Measurements from ENCODE around the gene STK17A.

STK17A gene

GRCh38 chr7:43582503-43583423, at the start of gene STK17A:
TSS of gene STK17A (plus strand) at chr7:43583108. CDS start at chr7:43583244, 136 bp downstream.
- DNase-seq: peak; percentile 95
- in situ Hi-C loops (cut with HindIII; ENCODE audit: low pct_ligation_motif_present, low pct_unique_long_range_greater_than_20kb, low sequenced_read_pairs): loop anchor here (25.0 kb wide), 2 partner anchors 130 to 255 kb away; no protein-coding TSS in a partner anchor

- DNase-seq: no peak
These were observed 49.0 kb upstream of the STK17A start for GRCh38 chr7:43533801-43534479.

GRCh38 chr7:43535031-43535451, 47.9 kb upstream of the STK17A start:
- no peak for DNase-seq
- in situ Hi-C loops (cut with HindIII; ENCODE audit: low pct_ligation_motif_present, low pct_unique_long_range_greater_than_20kb, low sequenced_read_pairs): no loop called here

More at GRCh38 chr7:43533801-43534479, 49.0 kb upstream of the STK17A start:
- in situ Hi-C loops (cut with HindIII; ENCODE audit: low pct_ligation_motif_present, low pct_unique_long_range_greater_than_20kb, low sequenced_read_pairs): no loop called here

DNA sequence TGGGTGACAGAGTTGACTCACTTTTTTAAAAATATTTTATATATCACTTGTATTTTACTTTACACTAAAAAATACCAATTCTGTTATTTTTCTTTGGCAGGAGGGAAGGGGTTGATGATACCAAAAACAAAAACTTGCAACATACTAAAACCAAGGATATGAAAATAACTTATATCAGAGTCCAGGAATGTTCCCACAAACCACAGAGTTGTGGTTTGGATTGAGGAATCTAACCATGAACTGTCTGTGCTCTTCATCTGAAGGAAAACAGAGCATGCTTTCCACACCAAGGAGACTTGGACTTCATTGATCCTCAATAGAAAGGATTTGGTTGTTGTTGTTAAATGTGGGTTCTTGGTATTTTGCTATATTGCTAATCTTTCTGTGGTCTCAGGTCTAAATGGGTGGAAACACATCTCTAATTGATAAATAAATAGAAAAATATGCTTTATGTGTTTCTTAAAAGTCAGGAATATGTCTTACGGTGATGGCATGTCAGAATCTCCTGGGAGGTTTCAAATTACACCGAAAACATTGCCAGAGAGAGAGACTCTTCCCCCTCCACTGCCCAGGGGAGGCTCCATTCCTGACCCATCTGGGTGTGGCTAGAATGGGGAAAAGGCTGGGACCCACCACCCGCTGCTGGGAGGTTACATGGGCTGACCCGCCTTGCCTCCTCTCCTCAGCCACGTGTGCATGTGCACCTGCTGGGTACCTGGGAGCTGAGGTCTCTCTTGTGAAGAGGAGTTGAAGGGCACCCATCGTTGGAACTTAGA, 46.9 kb upstream of the STK17A start:
- DNase-seq: peak; percentile 62
- in situ Hi-C loops (cut with HindIII; ENCODE audit: low pct_ligation_motif_present, low pct_unique_long_range_greater_than_20kb, low sequenced_read_pairs): no loop called here

- in situ Hi-C loops (cut with HindIII; ENCODE audit: low pct_ligation_motif_present, low pct_unique_long_range_greater_than_20kb, low sequenced_read_pairs): no loop called here
- DNase-seq: no peak
These were observed 46.1 kb upstream of the STK17A start for GRCh38 chr7:43536773-43537172.

DNA sequence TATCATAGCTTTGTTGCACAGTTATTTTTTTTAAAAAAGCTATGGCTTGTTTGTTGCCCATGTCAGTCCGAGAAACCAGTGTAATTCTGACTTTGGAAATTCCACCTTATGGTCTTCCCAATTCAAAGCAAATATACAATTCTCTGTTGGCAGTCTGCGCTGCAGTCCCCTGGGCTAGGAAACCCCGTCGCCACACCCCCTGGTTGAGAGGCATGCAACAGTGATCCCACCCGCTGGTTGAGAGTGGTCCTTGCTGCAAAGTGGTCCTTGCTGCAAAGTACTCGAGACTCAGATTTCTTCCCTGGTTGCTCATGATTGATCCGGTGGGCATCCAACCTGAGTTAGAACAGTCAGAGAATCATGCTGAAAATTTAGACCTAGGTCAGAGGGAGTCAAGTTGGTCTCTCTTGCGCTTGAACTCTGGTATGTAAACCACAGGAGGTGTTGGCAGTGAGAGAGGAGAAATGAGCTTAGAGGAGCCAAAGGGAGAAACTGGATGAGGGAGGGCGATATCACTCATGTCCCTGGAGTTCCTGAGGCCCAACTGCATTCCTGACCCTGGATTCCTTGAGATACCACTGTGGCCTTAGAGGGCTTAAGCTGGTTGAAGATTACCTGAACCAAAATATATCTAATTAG, 45.0 kb upstream of the STK17A start:
- peak; percentile 70 for DNase-seq
- in situ Hi-C loops (cut with HindIII; ENCODE audit: low pct_ligation_motif_present, low pct_unique_long_range_greater_than_20kb, low sequenced_read_pairs): no loop called here

DNA sequence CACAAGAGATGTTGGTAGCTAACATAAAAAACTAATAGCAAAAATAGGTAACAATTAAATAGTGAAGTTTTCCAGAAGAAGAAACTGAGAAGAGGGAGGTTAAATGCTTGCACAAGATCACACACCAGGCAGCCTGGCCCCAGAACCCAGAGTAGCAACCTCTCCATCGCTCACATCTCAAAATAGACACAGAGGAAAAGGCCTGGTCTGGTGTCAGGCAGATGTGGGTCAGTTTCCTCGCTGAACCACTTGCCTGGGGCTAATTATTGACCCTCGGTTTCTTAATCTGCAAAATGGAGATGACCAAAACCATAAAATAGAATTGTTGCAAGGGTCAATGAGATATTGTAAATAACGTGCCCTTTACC, 44.5 kb upstream of the STK17A start:
- in situ Hi-C loops (cut with HindIII; ENCODE audit: low pct_ligation_motif_present, low pct_unique_long_range_greater_than_20kb, low sequenced_read_pairs): no loop called here
- no peak for DNase-seq

GRCh38 chr7:43540471-43540870, 42.4 kb upstream of the STK17A start:
- in situ Hi-C loops (cut with HindIII; ENCODE audit: low pct_ligation_motif_present, low pct_unique_long_range_greater_than_20kb, low sequenced_read_pairs): no loop called here
- DNase-seq: no peak

DNA sequence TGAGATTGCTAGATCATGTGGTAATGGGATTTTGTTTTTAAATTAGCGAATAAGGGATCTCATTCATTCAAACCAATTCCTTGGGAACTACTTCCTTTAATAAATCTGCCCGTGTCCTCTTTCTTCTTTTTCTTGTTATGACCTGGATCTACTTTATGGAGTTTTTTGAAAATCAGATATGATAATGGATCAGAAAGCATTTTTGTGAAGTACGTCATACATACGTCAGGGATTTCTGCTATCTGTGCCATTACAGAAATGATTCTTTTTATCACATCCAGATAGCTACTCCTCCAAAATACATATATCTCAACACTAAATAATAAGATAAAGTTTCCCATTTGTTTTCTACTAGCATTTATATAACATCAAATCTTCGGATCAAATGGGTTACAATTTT, 40.2 kb upstream of the STK17A start:
- DNase-seq: no peak
- in situ Hi-C loops (cut with HindIII; ENCODE audit: low pct_ligation_motif_present, low pct_unique_long_range_greater_than_20kb, low sequenced_read_pairs): no loop called here

GRCh38 chr7:43546231-43546630, 36.7 kb upstream of the STK17A start:
- DNase-seq: no peak
- in situ Hi-C loops (cut with HindIII; ENCODE audit: low pct_ligation_motif_present, low pct_unique_long_range_greater_than_20kb, low sequenced_read_pairs): no loop called here

- in situ Hi-C loops (cut with HindIII; ENCODE audit: low pct_ligation_motif_present, low pct_unique_long_range_greater_than_20kb, low sequenced_read_pairs): no loop called here
- DNase-seq: no peak
These were observed 32.5 kb upstream of the STK17A start for GRCh38 chr7:43550427-43550826.

DNA sequence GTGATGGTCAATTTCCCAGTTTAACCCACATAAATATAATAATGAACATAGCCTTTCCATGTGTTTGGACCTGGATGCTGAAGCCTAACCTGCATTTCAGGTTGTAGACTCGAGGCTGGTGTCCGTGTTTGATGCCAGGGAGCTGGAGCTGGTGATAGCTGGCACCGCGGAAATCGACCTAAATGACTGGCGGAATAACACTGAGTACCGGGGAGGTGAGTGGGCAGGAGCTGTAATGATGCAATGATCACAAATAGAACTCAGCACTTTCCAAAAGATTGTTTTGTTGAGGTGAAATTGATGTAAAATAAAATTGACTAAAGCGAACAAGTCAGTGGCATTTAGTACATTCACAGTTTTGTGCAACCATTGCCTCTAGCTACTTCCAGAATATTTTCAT, 30.8 kb upstream of the STK17A start:
- in situ Hi-C loops (cut with HindIII; ENCODE audit: low pct_ligation_motif_present, low pct_unique_long_range_greater_than_20kb, low sequenced_read_pairs): no loop called here
- DNase-seq: no peak

DNA sequence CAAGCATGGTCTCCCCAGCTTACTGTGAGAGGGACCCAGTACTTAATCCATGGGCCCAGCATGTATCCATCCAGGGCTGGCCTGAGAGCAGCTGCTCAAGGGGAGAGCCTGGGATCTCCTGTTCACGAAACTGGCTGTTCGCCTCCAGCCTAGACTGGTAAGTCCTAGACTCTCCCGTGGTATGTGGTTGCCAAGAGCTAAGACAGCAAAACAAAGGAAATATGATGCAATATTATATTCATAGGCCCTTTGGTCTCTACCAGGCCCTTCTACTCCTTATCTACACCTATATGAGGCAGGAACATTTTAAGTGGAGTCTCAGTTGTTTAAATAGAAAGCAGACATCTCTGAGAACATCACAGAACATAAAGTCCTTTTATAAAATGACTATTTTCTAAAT, 28.9 kb upstream of the STK17A start:
- in situ Hi-C loops (cut with HindIII; ENCODE audit: low pct_ligation_motif_present, low pct_unique_long_range_greater_than_20kb, low sequenced_read_pairs): no loop called here
- no peak for DNase-seq

GRCh38 chr7:43554423-43554822, 28.5 kb upstream of the STK17A start:
- in situ Hi-C loops (cut with HindIII; ENCODE audit: low pct_ligation_motif_present, low pct_unique_long_range_greater_than_20kb, low sequenced_read_pairs): no loop called here
- no peak for DNase-seq

DNA sequence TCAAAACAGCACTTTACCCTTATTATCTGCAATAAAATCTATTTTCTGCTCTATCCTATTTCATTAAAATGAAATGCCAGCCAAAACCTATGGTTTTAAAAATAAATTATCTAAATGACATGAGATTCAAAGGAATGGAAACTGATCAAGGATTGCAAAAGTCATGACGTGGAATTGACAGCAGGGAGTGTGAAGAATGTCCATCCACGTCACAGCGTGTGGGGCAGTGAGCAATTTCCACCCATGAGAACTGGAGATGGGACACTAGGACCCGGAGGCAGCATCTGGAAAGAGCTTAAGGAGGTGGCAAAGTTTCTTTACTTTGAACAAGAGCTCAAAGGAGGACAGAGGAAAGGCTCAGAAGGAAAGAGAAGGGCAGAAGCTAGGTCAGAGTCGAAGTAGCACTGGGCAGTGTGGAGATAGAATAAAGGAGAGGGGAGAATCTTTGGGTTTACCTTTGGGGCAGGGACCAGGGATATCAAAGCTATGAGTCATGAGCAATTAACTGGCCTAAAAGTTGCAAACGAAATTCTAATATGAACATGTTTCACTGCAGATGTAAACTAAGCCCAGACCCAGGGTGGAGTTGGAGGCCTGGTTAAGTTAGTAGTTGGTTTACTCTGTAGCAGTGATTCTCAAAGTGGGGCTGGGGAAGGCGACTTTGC, 24.9 kb upstream of the STK17A start:
- in situ Hi-C loops (cut with HindIII; ENCODE audit: low pct_ligation_motif_present, low pct_unique_long_range_greater_than_20kb, low sequenced_read_pairs): no loop called here

DNA sequence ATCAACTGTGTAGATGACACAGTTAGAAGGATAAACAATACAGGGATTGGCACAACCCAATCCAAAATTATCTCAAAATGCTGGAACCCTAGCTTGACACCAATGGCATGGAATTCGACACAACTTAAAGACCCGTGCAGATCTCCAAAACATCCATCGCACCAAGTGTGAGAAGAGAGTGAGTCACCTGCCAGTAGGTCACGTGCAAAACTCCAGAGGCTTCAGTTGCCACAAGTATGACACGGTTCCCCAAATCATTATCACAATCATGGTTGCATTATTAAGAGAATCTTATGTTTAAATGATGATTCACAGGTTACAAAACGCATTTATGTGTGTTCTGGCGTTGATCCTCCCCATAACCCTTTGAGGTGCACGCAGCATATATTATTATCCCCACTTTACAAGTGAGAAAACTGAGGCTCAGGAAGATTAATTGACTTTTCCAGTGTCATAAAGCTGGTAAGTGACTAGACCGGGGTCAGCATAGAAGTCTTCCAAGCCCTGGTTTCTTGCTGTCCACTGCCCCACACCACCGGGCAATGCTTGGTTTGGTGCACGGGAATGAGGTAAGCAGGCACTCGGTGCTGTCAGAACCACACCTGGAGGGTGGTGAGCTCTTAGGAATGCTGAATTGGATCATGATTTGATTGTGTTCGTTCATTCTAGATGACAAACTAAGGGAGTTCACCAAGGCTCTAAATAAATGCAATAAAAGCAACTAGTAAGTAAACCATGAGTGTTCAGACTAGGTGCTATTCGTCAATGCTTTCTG, 23.6 kb upstream of the STK17A start:
- no peak for DNase-seq
- in situ Hi-C loops (cut with HindIII; ENCODE audit: low pct_ligation_motif_present, low pct_unique_long_range_greater_than_20kb, low sequenced_read_pairs): no loop called here

More for the DNA sequence above, 24.9 kb upstream of the STK17A start:
- no peak for DNase-seq

GRCh38 chr7:43559946-43560335, 23.0 kb upstream of the STK17A start:
- in situ Hi-C loops (cut with HindIII; ENCODE audit: low pct_ligation_motif_present, low pct_unique_long_range_greater_than_20kb, low sequenced_read_pairs): no loop called here
- DNase-seq: no peak
